GM23248 (cell line): ENCODE data around the gene HDAC4.

Experiments
- EZH2 ChIP-seq: fragments of 200-600 bp; sonication (generic); IDR thresholded peaks from 2 replicates; pipeline ENCODE4 v1.6.1; 2018; ENCODE audit warnings: antibody characterized with exemption, mild to moderate bottlenecking; ENCODE audit not compliant: insufficient read depth, poor library complexity, severe bottlenecking
- EZH2phosphoT487 ChIP-seq: fragments of 200-600 bp; sonication (generic); IDR thresholded peaks from 2 replicates; pipeline ENCODE4 v1.6.1; 2018; ENCODE audit warnings: antibody characterized with exemption, moderate library complexity, mild to moderate bottlenecking, low read depth; ENCODE audit not compliant: insufficient read depth

DNA sequence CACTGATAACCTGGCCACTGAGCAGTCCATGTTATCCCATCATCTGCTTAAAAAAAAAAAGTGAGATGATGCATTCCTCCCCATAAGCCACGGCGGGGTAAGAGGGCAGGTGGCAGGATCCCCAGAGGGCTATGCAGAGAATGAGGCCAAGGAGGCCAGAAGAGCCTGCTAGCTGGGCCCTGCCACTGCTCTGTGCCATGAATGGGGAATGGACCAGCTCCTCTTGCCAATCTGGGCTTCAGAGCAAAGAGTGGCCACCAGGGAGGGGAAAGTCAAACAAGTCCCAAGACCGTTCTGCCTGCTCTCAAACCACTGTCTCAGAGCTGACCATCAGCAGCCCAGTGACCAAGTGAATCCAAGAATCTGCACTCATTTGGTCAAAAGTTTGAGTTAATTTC, 350.6 kb downstream of the HDAC4 start:
- TF ChIP-seq EZH2 (no peak), EZH2phosphoT487 (no peak)
